HCT116 (cell line): Measurements from ENCODE around the gene PIGQ. TPM values are rescaled to one million over a fixed set of nuclear protein-coding genes. Genes with fewer than 3 reads are reported as not detected.

Experiments used
- ATAC-seq: fragments of 200-7000 bp; cut with Tn5 transposase; 2 replicates; pipeline ENCODE4 v1.9.1; 2020; ENCODE audit warnings: mild to moderate bottlenecking, moderate library complexity
- BruUV-seq: library from RNA; stranded (reverse); fragments of 400-500 nt; replicated peaks from 2 replicates; lab custom pipeline; 2021; lab: Mats Ljungman, UMichigan
- CTCF ChIA-PET: fragments of 300-600 bp; sonication (Branson Sonifier 250); formaldehyde crosslinking; loops from one replicate; lab custom pipeline; 2021; ENCODE audit warnings: antibody characterized with exemption; lab: Charles Lee
- POLR2A ChIA-PET: fragments of 300-600, 350-600 bp; sonication (Branson Sonifier 250); formaldehyde crosslinking; loops from one replicate; lab custom pipeline; 2021; ENCODE audit warnings: antibody characterized with exemption; lab: Charles Lee
- RAD21 ChIA-PET, 2 experiments: fragments of 300-600 bp; sonication (Branson Sonifier 250); formaldehyde crosslinking; loops; one replicate each; lab custom pipeline; 2023; ENCODE audit warnings: low total read pairs in 2 of 2; ENCODE audit not compliant: uncharacterized antibody in 2 of 2, unreplicated experiment in 2 of 2, low non-redundant PET in 1 of 2; lab: Charles Lee
- DNase-seq: peaks from one replicate; pipeline ENCODE4 v3.0.0-alpha.2; 2010; ENCODE audit warnings: low read depth, low spot score
- H2AFZ ChIP-seq: fragments of 200-600 bp; shearing (Covaris generic), sonication (generic); 2 replicates; pipeline ENCODE4 v1.6.1; 2017; ENCODE audit warnings: low read depth, mixed run types, mixed read lengths, antibody characterized with exemption, low read length; ENCODE audit not compliant: poor library complexity, severe bottlenecking
- H3K27ac ChIP-seq: 2 replicates; pipeline ENCODE4 v1.5.1; 2012; ENCODE audit warnings: low read depth, low read length
- H3K27me3 ChIP-seq: fragments of 200-600 bp; sonication (generic); 2 replicates; pipeline ENCODE4 v1.6.1; 2016; ENCODE audit warnings: mixed run types, low read length, mixed read lengths; ENCODE audit not compliant: insufficient read depth
- H3K36me3 ChIP-seq, 2 experiments: fragments of 200-500 bp in 1 of 2; fragments of 200-600 bp in 1 of 2; sonication (Bioruptor generic) in 1 of 2; sonication (generic) in 1 of 2; 2 replicates each; pipeline versions ENCODE4 v1.5.1 to v1.6.1; 2014 to 2016; ENCODE audit warnings: low read length in 2 of 2, inconsistent platforms in 1 of 2, mixed read lengths in 1 of 2, mixed run types in 1 of 2; ENCODE audit not compliant: insufficient read depth in 2 of 2, control insufficient read depth in 1 of 2
- H3K4me1 ChIP-seq, 2 experiments: fragments of 200-600 bp in 1 of 2; sonication (generic) in 1 of 2; 2 replicates each; pipeline versions ENCODE4 v1.5.1 to v1.6.1; 2012 to 2017; ENCODE audit warnings: low read length in 2 of 2, inconsistent platforms in 1 of 2, mild to moderate bottlenecking in 1 of 2, mixed read lengths in 1 of 2, mixed run types in 1 of 2, moderate library complexity in 1 of 2; ENCODE audit not compliant: insufficient read depth in 2 of 2, control insufficient read depth in 1 of 2
- H3K4me2 ChIP-seq: fragments of 200-600 bp; sonication (generic); 2 replicates; pipeline ENCODE4 v1.6.1; 2017; ENCODE audit warnings: mixed run types, low read length, mixed read lengths
- H3K4me3 ChIP-seq, 2 experiments: fragments of 200-600 bp in 1 of 2; sonication (generic) in 1 of 2; replicated peaks in 1 of 2; 2 replicates each; pipeline ENCODE4 v1.5.1; 2011 to 2016; ENCODE audit warnings: low read length in 2 of 2, control low read depth in 1 of 2, low read depth in 1 of 2, mild to moderate bottlenecking in 1 of 2, mixed read lengths in 1 of 2, mixed run types in 1 of 2
- H3K79me2 ChIP-seq: fragments of 200-600 bp; sonication (generic); 2 replicates; pipeline ENCODE4 v1.6.1; 2017; ENCODE audit warnings: mild to moderate bottlenecking, mixed run types, low read length, moderate library complexity, mixed read lengths; ENCODE audit not compliant: insufficient read depth
- H3K9ac ChIP-seq: fragments of 200-600 bp; sonication (generic); 2 replicates; pipeline ENCODE4 v1.6.1; 2016; ENCODE audit warnings: low read length, mixed read lengths
- H3K9me2 ChIP-seq: fragments of 200-600 bp; sonication (generic), shearing (Covaris generic); 2 replicates; pipeline ENCODE4 v1.6.1; 2017; ENCODE audit warnings: mixed run types, mild to moderate bottlenecking, moderate library complexity; ENCODE audit not compliant: insufficient read depth
- H3K9me3 ChIP-seq, 2 experiments: fragments of 200-500 bp in 1 of 2; fragments of 200-600 bp in 1 of 2; sonication (Bioruptor generic) in 1 of 2; sonication (generic) in 1 of 2; 2 replicates each; pipeline ENCODE4 v1.6.1; 2014 to 2017; ENCODE audit warnings: low read length in 2 of 2, mixed read lengths in 2 of 2, inconsistent platforms in 1 of 2, low read depth in 1 of 2, mild to moderate bottlenecking in 1 of 2, mixed run types in 1 of 2, moderate library complexity in 1 of 2; ENCODE audit not compliant: control insufficient read depth in 1 of 2, insufficient read depth in 1 of 2
- H4K20me1 ChIP-seq: fragments of 200-600 bp; sonication (generic), shearing (Covaris generic); 2 replicates; pipeline ENCODE4 v1.6.1; 2017; ENCODE audit warnings: mixed run types, mild to moderate bottlenecking, moderate library complexity; ENCODE audit not compliant: insufficient read depth
- ATF3 ChIP-seq: IDR thresholded peaks from 2 replicates; pipeline ENCODE4 v1.6.1; 2012
- CBX3 ChIP-seq: IDR thresholded peaks from 2 replicates; pipeline ENCODE4 v1.6.1; 2012; ENCODE audit warnings: low read depth
- CEBPB ChIP-seq: IDR thresholded peaks from 2 replicates; pipeline ENCODE4 v1.6.1; 2012; ENCODE audit warnings: low read depth
- EGR1 ChIP-seq: IDR thresholded peaks from 2 replicates; pipeline ENCODE4 v1.6.1; 2012; ENCODE audit warnings: low read depth
- EZH2 ChIP-seq: fragments of 200-600 bp; sonication (generic); IDR thresholded peaks from 2 replicates; pipeline ENCODE4 v1.6.1; 2017; ENCODE audit warnings: antibody characterized with exemption, mixed run types
- MAX ChIP-seq: IDR thresholded peaks from 2 replicates; pipeline ENCODE4 v1.6.1; 2012
- POLR2A ChIP-seq: IDR thresholded peaks from 2 replicates; pipeline ENCODE4 v1.7.0; 2011; ENCODE audit warnings: borderline replicate concordance; ENCODE audit not compliant: insufficient read depth, insufficient read length; ENCODE audit errors: extremely low read depth
- POLR2AphosphoS5 ChIP-seq: IDR thresholded peaks from 2 replicates; pipeline ENCODE4 v1.6.1; 2011; ENCODE audit warnings: mild to moderate bottlenecking, low read depth, low read length, moderate library complexity
- RAD21 ChIP-seq: IDR thresholded peaks from 2 replicates; pipeline ENCODE4 v1.6.1; 2012; ENCODE audit warnings: low read depth, mild to moderate bottlenecking
- REST ChIP-seq: IDR thresholded peaks from 2 replicates; pipeline ENCODE4 v1.6.1; 2012; ENCODE audit warnings: low read depth
- SIN3A ChIP-seq: IDR thresholded peaks from 2 replicates; pipeline ENCODE4 v1.6.1; 2012; ENCODE audit warnings: low read depth
- TCF7L2 ChIP-seq: IDR thresholded peaks from 2 replicates; pipeline ENCODE4 v1.7.0; 2011; ENCODE audit warnings: borderline replicate concordance, inconsistent platforms; ENCODE audit not compliant: insufficient read depth, insufficient read length; ENCODE audit errors: extremely low read depth
- ZBTB33 ChIP-seq: IDR thresholded peaks from 2 replicates; pipeline ENCODE4 v1.6.1; 2011; ENCODE audit warnings: mild to moderate bottlenecking, low read length, moderate library complexity; ENCODE audit not compliant: insufficient replicate concordance; ENCODE audit errors: extremely low read depth
- ZFX ChIP-seq: fragments of 450-650 bp; IDR thresholded peaks from 2 replicates; pipeline ENCODE4 v1.6.1; 2017
- ZNF274 ChIP-seq: fragments of 200-500 bp; sonication (Bioruptor generic); IDR thresholded peaks from 2 replicates; pipeline ENCODE4 v1.6.1; 2014; ENCODE audit warnings: mild to moderate bottlenecking, low read depth, low read length, inconsistent platforms
- intact Hi-C: fragments of 100-400 bp; cut with micrococcal nuclease; formaldehyde crosslinking; loops from 2 replicates; pipeline ENCODE4 v1.10.0; 2022
- total RNA-seq: library from RNA; stranded (reverse); gene quantifications from one replicate; pipeline ENCODE4 v1.2.1, GENCODE V29; 2021; ENCODE audit not compliant: unreplicated experiment

The PIGQ gene
- total RNA-seq, 1 experiment from 2014 or later: 21.0 TPM

- ATAC-seq: no peak
- Histone ChIP-seq H2AFZ (no peak overlapping the region), H3K4me3 (no peak overlapping the region), H3K27ac (no peak overlapping the region), H4K20me1 (no peaks in the 10 kb centered on the region), H3K4me2 (no peak overlapping the region), H3K9ac (no peak overlapping the region)
- RAD21 ChIA-PET: no interaction called here
- CTCF ChIA-PET: no interaction called here
- no TSS peak for BruUV-seq
- TF ChIP-seq RAD21 (no peak), TCF7L2 (no peak), EZH2 (no peak), EGR1 (no peak), POLR2A (no peak), CEBPB (no peak), CBX3 (no peak), ZBTB33 (no peak), POLR2AphosphoS5 (no peak), MAX (no peak), ATF3 (no peak), ZFX (no peak), SIN3A (no peak), ZNF274 (no peak), REST (no peak)
- TF ChIP-seq, all 23 proteins: peak for 0
- H3K36me3 ChIP-seq: no peaks in the 10 kb centered on the region
- peaks cover 29 to 44% of the 10 kb centered on the region in 2 experiments for H3K4me1 ChIP-seq
- intact Hi-C loops: loop anchor here (5.0 kb wide), 1 partner anchor 38 kb away; the partner anchor contains the start of gene RAB40C
- H3K9me3 ChIP-seq: no peaks in the 10 kb centered on the region
- peaks cover 5% of the 10 kb centered on the region; the same call in 1 of the 2 replicates for H3K79me2 ChIP-seq
- POLR2A ChIA-PET: no interaction called here
- no peak for DNase-seq
- no peaks in the 10 kb centered on the region for H3K27me3 ChIP-seq
- H3K9me2 ChIP-seq: no peaks in the 10 kb centered on the region
Observed at GRCh38 chr16:629833-630248, 60.1 kb downstream of the PIGQ start.
